HepG2 (cell line): Measurements from ENCODE around the gene RPL36AL. TPM values are rescaled to one million over a fixed set of nuclear protein-coding genes. Genes with fewer than 3 reads are reported as not detected.

Experiments used
- CEBPB ChIP-seq: IDR thresholded peaks from 2 replicates; pipeline ENCODE4 v1.6.1; 2011; ENCODE audit warnings: low read depth, low read length, improper control_type of control experiment, borderline replicate concordance
- CENPT ChIP-seq: sonication (generic); formaldehyde crosslinking; IDR thresholded peaks from 2 replicates; pipeline ENCODE4 v1.8.0; 2022; ENCODE audit warnings: low read depth, mild to moderate bottlenecking, moderate library complexity, missing genetic modification reagents
- ERF ChIP-seq: IDR thresholded peaks from 2 replicates; pipeline ENCODE4 v1.6.1; 2018; ENCODE audit warnings: missing biosample characterization, missing genetic modification reagents
- FLYWCH1 ChIP-seq: sonication (generic); formaldehyde crosslinking; IDR thresholded peaks from 2 replicates; pipeline ENCODE4 v1.8.1; 2023; ENCODE audit warnings: mild to moderate bottlenecking, missing genetic modification reagents
- FOXO4 ChIP-seq: sonication (generic); formaldehyde crosslinking; conservative IDR thresholded peaks from 2 replicates; pipeline ENCODE4 v1.8.1; 2023; ENCODE audit warnings: missing genetic modification reagents
- GATAD1 ChIP-seq: IDR thresholded peaks from 2 replicates; pipeline ENCODE4 v1.6.1; 2016; ENCODE audit warnings: missing genetic modification reagents, missing compliant biosample characterization
- GFI1 ChIP-seq: sonication (generic); formaldehyde crosslinking; IDR thresholded peaks from 2 replicates; pipeline ENCODE4 v1.5.0; 2020; ENCODE audit warnings: missing genetic modification reagents, mild to moderate bottlenecking, borderline replicate concordance
- HOXA3 ChIP-seq: sonication (generic); formaldehyde crosslinking; IDR thresholded peaks from 2 replicates; pipeline ENCODE4 v1.5.0; 2020; ENCODE audit warnings: missing genetic modification reagents
- LBX2 ChIP-seq: sonication (generic); formaldehyde crosslinking; IDR thresholded peaks from 2 replicates; pipeline ENCODE4 v1.5.0; 2020; ENCODE audit warnings: missing genetic modification reagents, mild to moderate bottlenecking, borderline replicate concordance
- LCORL ChIP-seq, 2 experiments: fragments of 450-650 bp in 1 of 2; sonication (generic) in 1 of 2; formaldehyde crosslinking in 1 of 2; IDR thresholded peaks; 2 replicates each; pipeline versions ENCODE4 v1.5.0 to v1.6.1; 2017 to 2020; ENCODE audit warnings: antibody characterized with exemption in 1 of 2, missing genetic modification reagents in 1 of 2
- MYPOP ChIP-seq: sonication (generic); formaldehyde crosslinking; IDR thresholded peaks from 2 replicates; pipeline ENCODE4 v1.8.1; 2023; ENCODE audit warnings: mild to moderate bottlenecking, moderate library complexity, missing genetic modification reagents
- NFE2L2 ChIP-seq: fragments of 150-350 bp; IDR thresholded peaks from 2 replicates; pipeline ENCODE4 v1.6.1; 2014; ENCODE audit warnings: low read length
- NFYB ChIP-seq: sonication (generic); formaldehyde crosslinking; IDR thresholded peaks from 2 replicates; pipeline ENCODE4 v1.4.0; 2020; ENCODE audit warnings: missing genetic modification reagents
- PAXIP1 ChIP-seq: sonication (generic); formaldehyde crosslinking; conservative IDR thresholded peaks from 2 replicates; pipeline ENCODE4 v1.4.0; 2020; ENCODE audit warnings: mild to moderate bottlenecking, missing genetic modification reagents, moderate library complexity
- SKI ChIP-seq: fragments of 450-650 bp; IDR thresholded peaks from one replicate; pipeline ENCODE4 v1.6.1; 2018; ENCODE audit warnings: mild to moderate bottlenecking; ENCODE audit not compliant: partially characterized antibody
- SP5 ChIP-seq: IDR thresholded peaks from 2 replicates; pipeline ENCODE4 v1.6.1; 2016; ENCODE audit warnings: low read depth, borderline replicate concordance
- SRSF9 ChIP-seq: fragments of 200-400 bp; formaldehyde crosslinking; IDR thresholded peaks from 2 replicates; pipeline ENCODE4 v1.6.1; 2018; ENCODE audit warnings: borderline replicate concordance, mild to moderate bottlenecking, low read depth, low read length; ENCODE audit not compliant: insufficient read depth, poor library complexity, severe bottlenecking
- SSRP1 ChIP-seq: IDR thresholded peaks from 2 replicates; pipeline ENCODE4 v1.6.1; 2016; ENCODE audit warnings: control low read depth
- TEAD3 ChIP-seq: optimal IDR thresholded peaks from 2 replicates; pipeline ENCODE3; 2016; ENCODE audit warnings: borderline replicate concordance
- TFAP4 ChIP-seq: sonication (generic); IDR thresholded peaks from 2 replicates; pipeline ENCODE4 v1.6.1; 2016; ENCODE audit warnings: low read depth, borderline replicate concordance
- ZFAT ChIP-seq: sonication (generic); formaldehyde crosslinking; conservative IDR thresholded peaks from 2 replicates; pipeline ENCODE4 v1.8.1; 2023; ENCODE audit warnings: missing genetic modification reagents, inconsistent platforms
- ZNF24 ChIP-seq: fragments of 450-650 bp; IDR thresholded peaks from 2 replicates; pipeline ENCODE4 v1.6.1; 2017; ENCODE audit warnings: antibody characterized with exemption, mild to moderate bottlenecking
- ZNF44 ChIP-seq: sonication (generic); formaldehyde crosslinking; IDR thresholded peaks from 2 replicates; pipeline ENCODE4 v1.5.1; 2020; ENCODE audit warnings: mild to moderate bottlenecking, missing genetic modification reagents
- ZNF703 ChIP-seq: sonication (generic); formaldehyde crosslinking; IDR thresholded peaks from 2 replicates; pipeline ENCODE4 v1.5.1; 2020; ENCODE audit warnings: missing genetic modification reagents, mild to moderate bottlenecking, moderate library complexity, borderline replicate concordance
- polyA plus RNA-seq, 8 experiments: library from polyadenylated mRNA; depleted of rRNA in 3 of 8; stranded (reverse) in 7 of 8; unstranded in 1 of 8; fragments of >200 nt; fragmentation: Illumina TruSeq in 4 of 8; extraction: Trizol in 4 of 8; gene quantifications; 2 replicates each; pipeline versions ENCODE4 v1.2.1 to v1.2.3, GENCODE V29; 2011 to 2016; ENCODE audit warnings: low read depth in 4 of 8, missing spikeins in 1 of 8, mixed read lengths in 1 of 8; ENCODE audit not compliant: insufficient read depth in 1 of 8
- total RNA-seq, 5 experiments: library from RNA; depleted of rRNA; stranded (reverse); fragments of >200 nt; fragmentation: Illumina TruSeq; extraction: Trizol; gene quantifications; 2 replicates each; pipeline ENCODE4 v1.2.3, GENCODE V29; 2016; ENCODE audit warnings: low read depth in 1 of 5

The RPL36AL gene
- total and polyA plus RNA-seq, 2 of the 13 experiments (the other 11 are each of a cell fraction or from before 2014, with no cell fraction given) = 90.0 to 294 TPM

GRCh38 chr14:49641697-49642129, 21.3 kb upstream of the RPL36AL start (continued):
- peak; percentile 49; the same call in 1 of the 2 replicates for TF ChIP-seq GATAD1 (CRISPR knock-in tag)
- no peak for TF ChIP-seq ZFAT (CRISPR knock-in tag)
- TF ChIP-seq LCORL (IDR thresholded peaks at IDR 0.05) = no peak
- TF ChIP-seq LCORL (CRISPR knock-in tag; IDR thresholded peaks at IDR 0.05) = no peak; the same call in 1 of the 2 replicates
- no peak for TF ChIP-seq SSRP1
- TF ChIP-seq GFI1 (CRISPR knock-in tag) = peak; percentile 88
- no peak for TF ChIP-seq NFYB (CRISPR knock-in tag)
- TF ChIP-seq FOXO4 (CRISPR knock-in tag) = no peak
- TF ChIP-seq SKI = peak; percentile 67
- TF ChIP-seq LBX2 (CRISPR knock-in tag) = no peak
- no peak for TF ChIP-seq ZNF703 (CRISPR knock-in tag)
- no peak; the same call in 1 of the 2 replicates for TF ChIP-seq SP5 (CRISPR knock-in tag)
- TF ChIP-seq ZNF24 = no peak
- TF ChIP-seq NFE2L2 = no peak
- no peak for TF ChIP-seq FLYWCH1
- TF ChIP-seq ERF = peak; percentile 81
- TF ChIP-seq ZNF44 (CRISPR knock-in tag) = no peak
- peak; percentile 37 for TF ChIP-seq TEAD3
- peak; percentile 93 for TF ChIP-seq PAXIP1 (CRISPR knock-in tag)
- peak; percentile 100 for TF ChIP-seq TFAP4
- peak; percentile 69; the same call in 1 of the 2 replicates for TF ChIP-seq MYPOP (CRISPR knock-in tag)
- TF ChIP-seq CEBPB = peak; percentile 75
- TF ChIP-seq SRSF9 = no peak
- TF ChIP-seq CENPT = no peak
- TF ChIP-seq HOXA3 (CRISPR knock-in tag) = peak; percentile 87
